GM18907 (cell line): ENCODE results near the gene SCAMP1.
"Not testable (repeated sequence)": the region's sequence is repeated elsewhere in the genome, so short reads cannot be mapped to it uniquely, and the experiment has no call there.

Experiments used
- ATAC-seq: cut with Tn5 transposase; IDR thresholded peaks from one replicate; pipeline ENCODE4 v1.9.1; 2021; ENCODE audit warnings: mild to moderate bottlenecking, moderate library complexity; ENCODE audit not compliant: unreplicated experiment

SCAMP1 gene, protein sequence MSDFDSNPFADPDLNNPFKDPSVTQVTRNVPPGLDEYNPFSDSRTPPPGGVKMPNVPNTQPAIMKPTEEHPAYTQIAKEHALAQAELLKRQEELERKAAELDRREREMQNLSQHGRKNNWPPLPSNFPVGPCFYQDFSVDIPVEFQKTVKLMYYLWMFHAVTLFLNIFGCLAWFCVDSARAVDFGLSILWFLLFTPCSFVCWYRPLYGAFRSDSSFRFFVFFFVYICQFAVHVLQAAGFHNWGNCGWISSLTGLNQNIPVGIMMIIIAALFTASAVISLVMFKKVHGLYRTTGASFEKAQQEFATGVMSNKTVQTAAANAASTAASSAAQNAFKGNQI

DNA sequence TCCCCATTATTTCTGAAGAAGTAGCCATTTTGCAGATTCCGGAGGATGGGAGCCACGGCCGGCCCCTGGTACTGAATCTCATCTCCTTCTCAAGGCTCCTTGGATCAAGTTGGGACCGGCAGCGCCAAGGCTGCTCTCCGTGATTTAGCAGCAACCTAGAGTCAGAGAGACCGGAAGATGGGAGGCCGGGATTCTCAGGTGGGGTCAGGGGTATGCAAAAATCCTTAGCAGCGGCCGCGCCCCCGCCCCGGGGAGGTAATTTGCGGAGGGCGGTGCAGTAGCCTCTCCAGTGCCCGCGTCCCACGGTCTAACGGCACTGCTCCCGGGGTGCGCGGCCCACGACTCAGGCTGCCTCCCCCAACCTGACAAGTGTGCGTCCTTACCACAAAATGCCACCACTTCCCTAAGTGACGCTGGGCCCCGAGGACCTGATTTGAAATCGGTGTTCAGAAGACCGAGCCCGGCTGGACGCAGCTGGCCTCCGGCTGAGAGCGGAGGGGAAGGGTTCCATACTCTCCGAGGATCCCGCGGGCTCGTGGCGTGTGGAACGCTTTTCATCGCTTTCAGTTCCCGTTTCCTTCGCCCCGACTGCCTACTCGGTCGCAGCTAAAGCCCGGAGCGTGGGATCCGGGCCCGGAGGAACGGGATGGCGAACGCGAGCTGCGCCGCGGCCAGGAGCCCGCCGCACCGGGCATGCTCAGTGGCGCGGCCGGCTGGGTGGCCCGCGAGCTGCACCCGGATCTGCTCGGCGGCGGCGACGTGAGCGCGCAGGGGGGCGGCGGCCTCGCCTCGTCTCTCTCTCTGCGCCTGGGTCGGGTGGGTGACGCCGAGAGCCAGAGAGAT, at the start of gene SCAMP1:
TSS of gene SCAMP1 (plus strand) at position 787 of the 843 bp plus-strand sequence. CDS start at position 842, 55 bp downstream.
- peak; percentile 80 for ATAC-seq

DNA sequence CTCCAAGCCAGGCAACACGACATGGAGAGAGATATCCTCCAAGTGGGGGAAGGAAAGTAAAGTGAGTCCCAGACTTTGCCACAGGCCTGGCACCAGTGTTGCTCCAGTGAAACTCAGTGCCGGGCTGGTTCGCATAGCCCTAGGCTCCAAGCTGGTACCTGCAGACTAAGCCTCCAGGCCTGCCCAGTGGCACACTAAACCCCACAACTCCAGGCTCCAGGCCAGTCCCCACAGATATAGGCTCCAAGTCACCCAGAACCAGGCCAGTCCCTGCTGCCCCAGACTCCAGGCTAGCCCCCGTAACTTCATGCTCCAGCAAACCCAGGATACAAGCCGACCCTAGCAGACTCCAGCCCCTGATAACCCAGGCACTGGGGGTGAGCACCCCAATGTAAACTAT, 42.9 kb upstream of the SCAMP1 start:
- no peak for ATAC-seq

DNA sequence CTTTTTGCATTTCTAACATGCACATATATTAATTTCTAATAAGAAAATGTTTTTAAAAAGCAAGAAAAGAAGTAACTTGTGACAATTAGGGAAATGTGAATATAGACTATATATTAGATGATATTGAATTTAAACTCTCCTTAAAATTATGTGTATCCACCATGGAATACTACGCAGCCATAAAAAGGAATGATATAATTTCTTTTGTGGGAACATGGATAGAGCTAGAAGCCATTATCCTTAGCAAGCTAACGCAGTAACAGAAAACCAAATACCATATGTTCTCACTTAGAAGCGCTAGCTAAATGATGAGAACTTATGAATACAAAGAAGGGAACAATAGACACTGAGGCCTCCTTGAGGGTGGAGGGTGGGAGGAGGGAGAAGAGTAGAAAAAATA, 42.1 kb upstream of the SCAMP1 start:
- ATAC-seq = no peak

DNA sequence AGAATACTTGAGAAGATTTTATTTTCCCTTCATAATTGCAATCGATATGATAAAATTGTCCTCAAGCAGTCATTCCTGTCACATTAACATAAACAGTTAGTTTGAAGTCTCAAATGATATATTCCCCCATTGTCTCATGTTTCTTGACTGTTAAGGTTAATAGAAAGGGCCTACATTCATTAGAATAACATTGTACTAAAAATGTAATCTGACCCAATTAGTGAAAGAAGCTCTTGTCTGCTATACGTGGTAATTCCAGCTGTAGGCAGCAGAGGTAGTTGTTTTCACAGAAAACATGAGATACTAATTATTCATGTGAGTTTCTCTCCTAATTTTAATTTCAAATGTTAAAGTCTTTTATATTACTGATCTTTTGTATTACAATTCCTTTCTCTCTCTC, 40.0 kb upstream of the SCAMP1 start:
- ATAC-seq = no peak

DNA sequence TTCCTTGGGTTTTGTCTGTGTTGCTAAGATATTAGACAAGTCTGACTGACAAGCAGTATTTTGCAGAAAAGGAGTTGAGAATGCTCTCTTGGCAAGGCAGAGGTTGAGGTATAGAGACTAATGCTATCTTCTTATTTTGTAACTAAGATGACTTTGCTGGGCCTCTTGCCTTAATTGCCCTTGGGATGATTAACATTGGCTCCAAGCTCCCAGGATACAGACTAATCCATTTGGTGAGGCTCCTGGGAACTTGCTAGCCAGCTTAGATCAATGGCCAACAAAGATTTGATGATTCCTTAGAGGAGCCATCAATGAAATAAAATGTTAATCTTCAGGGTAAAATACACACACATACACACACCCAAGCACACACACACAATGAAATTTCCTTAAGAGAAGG, 37.2 kb upstream of the SCAMP1 start:
- no peak for ATAC-seq

DNA sequence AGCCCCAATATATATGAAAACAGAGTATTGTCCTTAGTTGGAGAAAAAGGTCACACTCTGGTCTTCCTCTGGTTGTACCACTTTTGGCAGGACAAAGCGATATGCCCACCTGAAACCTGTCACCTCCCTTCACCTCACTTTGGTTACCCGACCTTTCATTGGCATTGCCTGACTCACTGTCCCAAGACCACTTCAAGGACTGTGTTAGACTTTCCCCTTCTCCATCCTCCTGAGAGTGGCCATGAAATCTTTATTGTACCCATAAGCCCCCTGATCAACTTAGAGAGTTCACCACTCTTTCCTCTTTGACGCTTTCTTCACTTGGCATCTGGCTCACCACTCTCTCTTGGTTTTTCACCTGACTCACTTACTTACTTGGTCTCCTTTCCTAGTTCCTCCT, 33.5 kb upstream of the SCAMP1 start:
- ATAC-seq = no peak

DNA sequence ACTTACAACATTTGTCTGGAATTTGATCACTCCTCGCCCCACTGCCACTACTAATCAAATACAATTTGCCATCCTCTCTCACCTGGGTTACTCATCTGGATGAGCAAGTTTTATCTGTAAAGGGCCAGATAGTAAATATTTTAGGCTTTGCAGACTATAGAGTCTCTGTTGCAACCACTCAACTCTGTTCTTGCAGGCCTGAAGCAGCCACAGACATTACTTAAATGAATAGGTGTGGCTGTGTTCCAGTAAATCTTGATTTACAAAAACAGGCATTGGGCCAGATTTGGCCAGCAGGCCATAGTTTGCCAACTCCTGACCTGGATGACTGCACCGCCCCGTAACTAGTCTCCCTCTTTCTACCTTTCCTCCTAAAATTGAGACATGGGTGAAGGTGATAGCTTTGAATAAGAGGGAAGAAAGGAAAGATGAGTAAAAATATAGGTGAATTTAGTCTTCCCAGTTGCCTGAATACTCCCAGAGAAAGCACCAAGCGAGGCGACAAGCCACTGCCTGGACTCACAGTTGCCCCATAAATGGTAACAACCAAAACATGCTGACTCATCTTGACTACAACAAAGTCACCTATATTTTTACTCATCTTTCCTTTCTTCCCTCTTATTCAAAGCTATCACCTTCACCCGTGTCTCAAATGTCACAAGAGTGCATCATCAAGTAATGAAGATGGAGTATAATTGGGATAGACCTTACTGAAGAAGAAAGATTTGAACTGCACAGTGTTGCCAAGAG, 32.5 kb upstream of the SCAMP1 start:
- no peak for ATAC-seq

DNA sequence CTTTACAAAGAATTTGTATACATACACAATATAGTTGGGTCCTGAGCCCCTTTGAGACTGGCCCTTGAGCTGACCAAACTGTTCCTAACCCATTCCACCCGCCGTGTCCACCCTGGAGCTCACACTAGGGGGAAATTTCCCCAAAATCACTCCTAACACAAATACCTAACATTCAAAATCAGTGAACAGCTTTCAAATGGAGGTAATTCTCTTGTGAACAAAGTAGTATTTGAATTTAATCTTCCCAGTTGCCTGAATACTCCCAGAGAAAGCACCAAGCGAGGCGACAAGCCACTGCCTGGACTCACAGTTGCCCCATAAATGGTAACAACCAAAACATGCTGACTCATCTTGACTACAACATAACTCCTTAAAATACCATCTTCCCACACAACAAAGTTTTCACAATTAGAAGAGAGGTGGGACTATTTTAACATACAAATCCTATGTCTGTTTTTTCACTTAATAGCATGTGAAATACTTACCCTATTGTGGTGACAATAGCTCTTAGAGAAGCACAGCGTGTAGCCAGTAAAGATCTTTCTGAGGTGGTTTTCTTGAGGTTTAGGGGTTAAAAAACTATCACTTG, 31.7 kb upstream of the SCAMP1 start:
- no peak for ATAC-seq

DNA sequence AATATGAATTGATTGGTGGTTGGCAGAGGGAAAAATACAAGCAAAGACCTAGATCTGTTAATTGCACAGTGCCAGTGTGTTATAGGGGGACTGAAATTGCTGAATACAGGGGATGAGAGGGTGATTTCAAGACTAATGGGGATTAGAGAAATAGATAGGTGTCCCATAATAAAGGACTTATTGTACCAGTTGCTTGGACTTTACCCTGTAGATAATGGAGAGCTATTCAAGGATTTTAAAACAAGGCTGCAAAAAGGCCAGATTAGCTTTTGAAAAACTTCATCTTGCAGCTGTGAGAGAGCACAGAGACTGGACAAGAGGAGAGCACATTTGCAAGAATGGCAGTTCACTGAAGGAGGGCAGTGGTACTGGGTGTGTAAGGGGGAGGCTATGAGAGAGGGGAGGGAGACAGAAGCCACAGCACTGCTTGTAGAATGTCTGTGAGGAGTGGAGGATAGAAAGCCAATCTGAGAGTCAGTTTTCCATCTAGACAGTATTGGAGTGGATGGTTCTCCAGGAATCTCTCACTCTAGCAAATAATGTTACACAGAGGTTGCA, 28.8 kb upstream of the SCAMP1 start:
- no peak for ATAC-seq

DNA sequence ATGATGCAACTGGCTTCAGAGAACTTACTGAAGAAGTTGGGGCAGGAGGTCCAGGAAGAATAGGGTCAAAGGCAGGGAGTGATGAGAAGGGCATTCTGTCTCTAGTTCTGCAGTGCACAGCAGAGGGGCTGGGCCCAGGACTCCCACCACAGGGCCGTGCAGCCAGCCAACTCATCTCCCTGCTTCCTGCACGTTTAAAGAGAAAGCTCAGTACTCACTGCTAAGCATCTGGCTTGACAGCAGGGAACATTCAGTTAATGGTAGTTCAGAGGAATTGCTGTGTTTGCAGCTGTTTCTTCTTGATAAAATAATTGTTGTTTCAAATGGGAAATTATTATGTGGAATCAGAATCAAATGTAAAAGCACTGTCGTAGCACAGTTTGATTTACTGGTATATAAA, 25.6 kb upstream of the SCAMP1 start:
- no peak for ATAC-seq

DNA sequence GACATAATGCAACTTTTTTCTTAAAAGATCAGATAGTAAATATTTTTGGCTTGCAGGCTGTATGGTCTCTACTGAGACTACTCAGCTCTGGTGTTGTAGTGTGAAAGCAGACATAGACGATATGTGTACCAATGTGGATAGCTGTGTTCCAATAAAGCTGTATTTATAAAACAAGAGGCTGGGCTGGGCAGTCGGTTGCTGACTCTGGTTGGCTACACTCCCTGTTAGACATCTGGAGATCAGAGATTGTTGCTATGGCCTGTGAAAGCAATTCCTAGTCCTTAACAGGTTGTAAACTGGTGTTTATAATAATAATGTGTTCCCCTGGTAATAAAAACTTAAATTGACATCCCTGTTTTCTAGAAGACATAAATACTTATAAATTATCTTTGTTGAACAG, 24.4 kb upstream of the SCAMP1 start:
- ATAC-seq = no peak

DNA sequence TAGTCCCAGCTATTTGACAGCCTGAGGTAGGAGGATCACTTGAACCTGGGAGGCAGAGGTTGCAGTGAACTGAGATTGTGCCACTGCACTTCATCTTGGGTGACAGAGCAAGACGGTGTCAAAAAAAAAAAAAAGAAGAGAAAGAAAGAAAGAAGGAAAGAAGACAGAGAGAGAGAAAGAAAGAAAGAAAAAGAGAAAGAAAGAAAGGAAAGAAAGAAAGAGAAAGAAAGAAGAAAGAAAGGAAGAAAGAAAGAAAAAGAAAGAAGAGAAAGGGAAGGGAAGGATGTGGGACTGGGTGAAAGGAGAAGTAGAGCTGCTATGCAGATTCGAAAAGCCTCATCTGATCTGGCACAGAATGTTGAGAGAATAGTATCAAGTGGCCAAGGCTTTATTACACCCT, 23.7 kb upstream of the SCAMP1 start:
- ATAC-seq = no peak

DNA sequence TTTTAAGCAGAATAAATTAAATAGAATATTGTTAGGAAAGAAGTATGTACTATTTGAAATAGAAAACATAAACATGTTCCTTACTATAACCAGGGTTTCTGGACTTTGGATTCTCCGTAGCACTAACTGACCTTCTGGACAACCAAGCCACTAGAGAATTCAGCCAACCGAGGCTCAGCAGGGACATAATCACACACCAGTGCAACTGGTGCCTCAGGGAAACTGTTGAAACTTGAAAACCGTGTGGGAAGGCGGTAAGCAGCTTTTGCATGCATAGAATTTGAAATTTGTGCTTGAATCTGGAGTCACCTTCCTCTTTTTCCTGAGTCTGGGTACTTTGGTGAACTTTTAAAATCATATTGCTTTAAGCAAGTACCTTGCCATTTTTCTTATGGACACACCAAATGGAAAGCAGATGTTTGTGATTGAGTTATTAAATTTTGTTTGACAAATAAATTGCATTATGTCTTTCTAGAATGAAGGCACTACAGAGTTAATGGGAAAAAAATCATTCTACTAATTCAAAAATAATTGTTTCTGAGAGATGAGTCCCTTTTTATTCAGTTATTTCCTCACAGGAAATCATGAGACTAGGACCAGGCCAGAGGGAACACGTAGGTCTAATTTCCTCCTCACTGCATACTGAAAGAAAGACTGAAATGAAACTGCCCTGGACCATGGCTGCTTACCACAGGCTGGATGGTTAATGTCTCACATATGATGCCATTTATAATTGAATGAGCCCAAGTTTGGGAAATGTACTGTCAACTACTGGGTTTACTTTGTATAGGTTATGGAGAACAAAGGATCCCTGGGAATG, 20.6 kb upstream of the SCAMP1 start:
- no peak for ATAC-seq

DNA sequence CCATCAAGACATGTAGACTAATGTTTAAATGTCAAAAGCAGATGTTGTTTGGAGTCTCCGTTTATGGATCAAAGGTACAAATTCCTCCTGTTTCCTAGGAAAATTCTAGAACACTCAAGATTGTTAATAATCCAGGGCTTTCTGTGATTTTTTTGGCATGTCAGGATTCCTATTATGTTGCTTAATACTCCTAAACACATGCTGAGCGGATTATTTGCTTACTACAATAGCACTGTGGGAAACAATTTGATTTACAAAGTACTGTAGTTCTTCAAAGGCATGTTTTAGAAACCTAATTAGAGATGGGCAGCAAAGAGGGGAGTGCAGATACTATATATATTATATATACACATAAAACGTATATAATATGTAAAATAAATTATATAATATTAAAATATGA, 19.0 kb upstream of the SCAMP1 start:
- no peak for ATAC-seq

DNA sequence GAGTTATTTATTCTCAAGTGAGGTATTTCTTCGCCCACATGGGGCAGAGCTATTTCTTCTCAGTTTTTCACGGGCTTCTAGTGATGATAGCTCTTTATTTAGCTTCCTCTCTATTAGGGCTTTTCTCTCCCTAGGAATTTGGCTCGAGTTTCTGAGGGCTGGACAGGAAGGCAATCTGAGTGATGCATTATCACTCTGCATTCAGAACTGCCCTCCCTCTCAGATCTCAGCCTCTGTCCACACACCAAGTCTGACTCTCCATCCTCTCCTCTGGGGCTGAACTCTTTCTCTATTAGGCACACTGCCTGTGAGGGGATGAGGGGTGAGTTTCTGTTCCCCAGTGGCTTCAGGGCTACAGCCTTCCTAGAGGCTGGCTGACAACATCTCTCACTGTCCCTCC, 14.9 kb upstream of the SCAMP1 start:
- ATAC-seq = no peak

DNA sequence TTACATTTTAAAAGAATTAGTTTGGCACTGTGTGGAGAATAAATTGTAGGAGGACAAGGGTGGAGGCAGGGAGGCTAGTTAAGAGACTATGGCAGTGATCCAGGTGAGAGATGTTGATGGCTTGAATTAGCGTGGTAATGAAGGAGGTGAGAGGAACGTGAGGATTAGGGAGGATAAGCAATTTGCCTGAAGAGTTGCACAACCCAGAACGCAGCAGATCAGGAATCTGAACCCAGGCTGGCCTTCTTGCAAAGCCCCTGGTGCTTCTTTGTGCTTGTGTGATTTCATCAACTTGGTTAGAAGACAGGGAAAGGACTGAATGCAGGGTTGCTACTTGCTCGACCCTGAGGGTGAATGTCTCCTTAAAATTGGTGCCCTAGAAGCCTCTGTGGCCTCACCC, 6.9 kb upstream of the SCAMP1 start:
- ATAC-seq = no peak

DNA sequence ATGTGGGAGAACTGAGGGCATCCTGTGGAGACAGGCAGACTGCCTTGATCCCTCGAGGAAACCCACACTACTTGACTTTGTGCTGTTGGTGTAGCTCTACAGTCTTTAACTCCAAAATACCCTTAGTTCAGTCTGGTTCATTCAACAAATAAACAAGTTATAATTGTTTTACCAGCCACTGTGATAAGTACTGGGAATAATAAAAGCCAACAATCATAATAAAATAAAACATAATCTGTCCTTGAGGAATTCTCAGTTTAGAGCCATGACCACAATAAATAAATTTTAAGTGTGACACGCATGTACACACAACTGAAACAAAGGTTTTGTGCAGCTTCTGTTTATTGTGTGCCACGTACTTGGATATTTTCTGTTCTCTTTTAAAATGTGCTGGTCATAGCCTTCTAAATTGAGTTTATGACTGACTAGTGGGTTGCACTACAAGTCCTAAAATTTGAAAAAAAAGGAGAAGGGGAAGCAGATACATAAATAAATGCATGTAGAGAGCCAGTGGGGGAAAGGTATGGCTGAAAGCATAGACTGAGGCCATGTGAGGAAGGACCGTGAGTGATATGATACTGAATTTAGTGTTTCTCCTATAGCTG, 6.2 kb upstream of the SCAMP1 start:
- no peak for ATAC-seq

DNA sequence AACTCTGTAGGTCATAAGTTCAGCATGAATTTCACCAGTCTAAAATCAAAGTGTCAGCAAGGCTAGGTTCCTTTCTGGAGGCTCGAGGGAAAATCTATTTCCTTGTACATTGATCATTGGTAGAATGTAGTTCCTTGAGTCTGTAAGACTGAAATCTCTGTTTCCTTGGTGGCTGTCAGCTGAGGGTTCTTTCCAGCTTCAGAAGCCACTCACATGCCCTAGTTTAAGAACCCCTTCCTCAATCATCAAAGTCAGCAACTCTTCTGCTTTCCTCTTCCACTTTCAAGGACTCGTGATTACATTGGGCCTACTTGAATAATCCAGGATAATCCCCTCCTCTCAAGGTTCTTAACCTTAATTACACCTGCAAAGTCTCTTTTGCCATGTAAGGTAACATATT, 4.9 kb upstream of the SCAMP1 start:
- no peak for ATAC-seq

DNA sequence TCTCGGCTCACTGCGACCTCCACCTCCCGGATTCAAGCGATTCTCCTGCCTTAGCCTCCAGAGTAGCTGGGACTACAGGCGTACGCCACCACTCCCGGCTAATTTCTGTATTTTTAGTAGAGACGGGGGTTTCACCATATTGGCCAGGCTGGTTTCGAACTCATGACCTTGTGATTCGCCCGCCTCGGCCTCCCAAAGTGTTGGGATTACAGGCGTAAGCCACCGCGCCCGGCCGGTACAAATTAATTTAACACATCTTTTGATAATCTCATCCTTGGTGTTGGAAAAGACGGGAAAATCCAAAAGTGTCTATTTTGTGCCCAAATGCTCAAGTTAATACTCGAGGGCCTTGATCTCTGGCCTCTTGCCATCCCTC, 974 bp upstream of the SCAMP1 start:
- not testable (repeated sequence) for ATAC-seq

DNA sequence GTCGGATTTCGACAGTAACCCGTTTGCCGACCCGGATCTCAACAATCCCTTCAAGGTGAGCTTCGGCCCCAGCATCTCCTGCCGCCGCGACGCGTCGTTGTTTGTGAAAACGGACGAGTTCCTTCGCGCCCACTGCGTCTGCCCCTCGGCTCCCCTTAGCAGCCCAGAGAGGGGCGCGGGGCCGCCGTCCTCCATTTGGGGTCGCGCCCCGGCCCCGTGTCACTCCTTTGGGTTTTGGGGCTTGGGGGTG, 182 bp downstream of the SCAMP1 start:
- no peak for ATAC-seq
